Kidney (tissue), 14 donors: ENCODE data around the gene SLC2A1. TPM values are rescaled to one million over a fixed set of nuclear protein-coding genes. Genes with fewer than 3 reads are reported as not detected.

Experiments used
- DNase-seq, 5 donors: peaks; one replicate each; pipeline ENCODE4 v3.0.0-alpha.2; 2013 to 2020
- FAIRE-seq: peaks from 2 replicates; lab custom pipeline; 2012; peaks lifted over from hg19 to GRCh38; lab: Jason Lieb, UNC
- H3K27ac ChIP-seq, 2 donors: one replicate each; pipeline ENCODE4 v1.7.0; 2013; ENCODE audit warnings: low read depth in 2 of 2, low read length in 2 of 2, inconsistent platforms in 1 of 2
- H3K27me3 ChIP-seq: one replicate; pipeline ENCODE4 v1.7.1; 2013; ENCODE audit warnings: low read length, inconsistent platforms; ENCODE audit not compliant: control insufficient read depth, insufficient read depth
- H3K36me3 ChIP-seq, 3 donors: one replicate each; pipeline versions ENCODE4 v1.7.0 to v1.7.1; 2013; ENCODE audit warnings: low read length in 3 of 3, control low read depth in 1 of 3, inconsistent platforms in 1 of 3; ENCODE audit not compliant: insufficient read depth in 3 of 3, control insufficient read depth in 2 of 3
- H3K4me1 ChIP-seq, 3 donors: one replicate each; pipeline versions ENCODE4 v1.7.0 to v1.7.1; 2013; ENCODE audit warnings: low read length in 3 of 3, inconsistent platforms in 1 of 3, low read depth in 1 of 3; ENCODE audit not compliant: control insufficient read depth in 2 of 3, insufficient read depth in 2 of 3
- H3K4me3 ChIP-seq, 3 donors: one replicate each; pipeline versions ENCODE4 v1.7.0 to v1.8.1; 2013; ENCODE audit warnings: low read length in 3 of 3, control low read depth in 1 of 3, inconsistent platforms in 1 of 3
- H3K9ac ChIP-seq, 3 donors: one replicate each; pipeline versions ENCODE4 v1.7.0 to v1.7.1; 2013; ENCODE audit warnings: low read length in 3 of 3, control low read depth in 1 of 3, inconsistent platforms in 1 of 3
- H3K9me3 ChIP-seq, 3 donors: one replicate each; pipeline versions ENCODE4 v1.7.0 to v1.7.1; 2013; ENCODE audit warnings: low read length in 3 of 3, control low read depth in 1 of 3, inconsistent platforms in 1 of 3; ENCODE audit not compliant: control insufficient read depth in 2 of 3, insufficient read depth in 1 of 3
- intact Hi-C: fragments of 100-400 bp; cut with DNase I; formaldehyde crosslinking; loops from one replicate; pipeline ENCODE4 v1.11.1; 2022
- polyA plus RNA-seq: library from polyadenylated mRNA; stranded (reverse); fragments of 350-450 nt; fragmentation: Illumina TruSeq; extraction: RNeasy Lipid Tissue Mini Kit (QIAGEN cat#74804); gene quantifications from one replicate; pipeline ENCODE4 v1.2.3, GENCODE V29; 2014; ENCODE audit warnings: low read depth, low replicate concordance; ENCODE audit not compliant: insufficient read depth
- total RNA-seq: library from RNA; stranded (reverse); fragmentation: NEBNext Ultra II Directional; extraction: Animal tissue kit (Norgen Biotek cat#: 25700); gene quantifications from one replicate; pipeline ENCODE4 v1.2.1, GENCODE V29; 2021
- TF ChIP-seq, protein P1 (sequence below): IDR thresholded peaks from 3 replicates; pipeline ENCODE4 v1.5.1; 2012; ENCODE audit warnings: mild to moderate bottlenecking, moderate library complexity, borderline replicate concordance; ENCODE audit not compliant: insufficient read depth; ENCODE audit errors: extremely low read depth
- donor health status: control.
- donor health status: control.
- donor health status: control.
- donor health status: control.
- donor health status: control.
- donor health status: DM: yes; HTN: yes; CAD: no.
- donor health status: Normal renal cell carcinoma (clear cell type).

Gene SLC2A1
- total and polyA plus RNA-seq, 2 donors from 2014 or later = 28.6 to 55.9 TPM

GRCh38 chr1:42979896-42980800, 21.5 kb upstream of the SLC2A1 start:
- no peak overlapping the region for H3K4me3 ChIP-seq
- TF ChIP-seq, protein P1, sequence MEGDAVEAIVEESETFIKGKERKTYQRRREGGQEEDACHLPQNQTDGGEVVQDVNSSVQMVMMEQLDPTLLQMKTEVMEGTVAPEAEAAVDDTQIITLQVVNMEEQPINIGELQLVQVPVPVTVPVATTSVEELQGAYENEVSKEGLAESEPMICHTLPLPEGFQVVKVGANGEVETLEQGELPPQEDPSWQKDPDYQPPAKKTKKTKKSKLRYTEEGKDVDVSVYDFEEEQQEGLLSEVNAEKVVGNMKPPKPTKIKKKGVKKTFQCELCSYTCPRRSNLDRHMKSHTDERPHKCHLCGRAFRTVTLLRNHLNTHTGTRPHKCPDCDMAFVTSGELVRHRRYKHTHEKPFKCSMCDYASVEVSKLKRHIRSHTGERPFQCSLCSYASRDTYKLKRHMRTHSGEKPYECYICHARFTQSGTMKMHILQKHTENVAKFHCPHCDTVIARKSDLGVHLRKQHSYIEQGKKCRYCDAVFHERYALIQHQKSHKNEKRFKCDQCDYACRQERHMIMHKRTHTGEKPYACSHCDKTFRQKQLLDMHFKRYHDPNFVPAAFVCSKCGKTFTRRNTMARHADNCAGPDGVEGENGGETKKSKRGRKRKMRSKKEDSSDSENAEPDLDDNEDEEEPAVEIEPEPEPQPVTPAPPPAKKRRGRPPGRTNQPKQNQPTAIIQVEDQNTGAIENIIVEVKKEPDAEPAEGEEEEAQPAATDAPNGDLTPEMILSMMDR = no peak
- no peaks in the 10 kb centered on the region for H3K4me1 ChIP-seq

GRCh38 chr1:42979036-42979430, 20.4 kb upstream of the SLC2A1 start:
- no peak for FAIRE-seq
- H3K4me1 ChIP-seq = no peaks in the 10 kb centered on the region
- TF ChIP-seq, protein P1 = no peak
- H3K36me3 ChIP-seq = no peaks in the 10 kb centered on the region
- intact Hi-C loops = no loop called here
- DNase-seq = no peak
- H3K9me3 ChIP-seq = no peaks in the 10 kb centered on the region
- H3K9ac ChIP-seq = no peak overlapping the region
- no peaks in the 10 kb centered on the region for H3K27me3 ChIP-seq
- H3K27ac ChIP-seq = no peak overlapping the region
- no peak overlapping the region for H3K4me3 ChIP-seq

More at GRCh38 chr1:42979896-42980800, 21.5 kb upstream of the SLC2A1 start:
- intact Hi-C loops = no loop called here
- DNase-seq (no peak), FAIRE-seq (no peak)
- Histone ChIP-seq H3K27me3 (no peaks in the 10 kb centered on the region), H3K9ac (no peak overlapping the region), H3K9me3 (no peaks in the 10 kb centered on the region), H3K27ac (no peak overlapping the region), H3K36me3 (no peaks in the 10 kb centered on the region)

GRCh38 chr1:42978317-42979035, 19.8 kb upstream of the SLC2A1 start:
- intact Hi-C loops = no loop called here
- Histone ChIP-seq H3K27me3 (no peaks in the 10 kb centered on the region), H3K4me1 (no peaks in the 10 kb centered on the region), H3K36me3 (no peaks in the 10 kb centered on the region), H3K9me3 (no peaks in the 10 kb centered on the region), H3K27ac (no peak overlapping the region), H3K9ac (no peak overlapping the region), H3K4me3 (no peak overlapping the region)
- no peak for DNase-seq
- TF ChIP-seq, protein P1 = no peak
- no peak for FAIRE-seq
